MM.1S (cell line): ENCODE measurements around the gene DENND4B.

Source experiments
- DNase-seq: peaks from one replicate; pipeline ENCODE4 v3.0.0-alpha.2; 2015
- H2AFZ ChIP-seq: fragments of 300-600 bp; sonication (generic); 2 replicates; pipeline ENCODE4 v1.6.0; 2016; ENCODE audit warnings: antibody characterized with exemption, low read length
- H3F3A ChIP-seq: fragments of 300-600 bp; sonication (generic); 2 replicates; pipeline ENCODE4 v1.6.1; 2016; ENCODE audit warnings: mild to moderate bottlenecking, antibody characterized with exemption, low read length, moderate library complexity, mixed read lengths; ENCODE audit not compliant: insufficient read depth
- H3K27ac ChIP-seq: fragments of 300-600 bp; sonication (generic); 2 replicates; pipeline ENCODE4 v1.5.1; 2016; ENCODE audit warnings: mild to moderate bottlenecking, low read length
- H3K27me3 ChIP-seq: fragments of 300-600 bp; sonication (generic); replicated peaks from 2 replicates; pipeline ENCODE4 v1.6.0; 2016; ENCODE audit warnings: low read length; ENCODE audit not compliant: insufficient read depth
- H3K36me3 ChIP-seq: fragments of 300-600 bp; sonication (generic); replicated peaks from 2 replicates; pipeline ENCODE4 v1.6.1; 2016; ENCODE audit warnings: mild to moderate bottlenecking, low read length, mixed read lengths; ENCODE audit not compliant: insufficient read depth
- H3K4me1 ChIP-seq: fragments of 300-600 bp; sonication (generic); 2 replicates; pipeline ENCODE4 v1.6.1; 2016; ENCODE audit warnings: low read length, mixed read lengths
- H3K4me2 ChIP-seq: fragments of 300-600 bp; sonication (generic); 2 replicates; pipeline ENCODE4 v1.6.0; 2016; ENCODE audit warnings: low read depth, low read length
- H3K4me3 ChIP-seq: fragments of 300-600 bp; sonication (generic); 2 replicates; pipeline ENCODE4 v1.5.1; 2016; ENCODE audit warnings: low read length, mixed read lengths
- H3K79me2 ChIP-seq: fragments of 300-600 bp; sonication (generic); 2 replicates; pipeline ENCODE4 v1.6.1; 2016; ENCODE audit warnings: mixed run types, low read length, mixed read lengths
- H3K9ac ChIP-seq: fragments of 300-600 bp; sonication (generic); 2 replicates; pipeline ENCODE4 v1.6.1; 2016; ENCODE audit warnings: low read length, mixed read lengths
- H3K9me2 ChIP-seq: fragments of 300-600 bp; sonication (generic); replicated peaks from 2 replicates; pipeline ENCODE4 v1.6.1; 2016; ENCODE audit warnings: mild to moderate bottlenecking, low read length, mixed read lengths; ENCODE audit not compliant: insufficient read depth
- H3K9me3 ChIP-seq: fragments of 300-600 bp; sonication (generic); replicated peaks from 2 replicates; pipeline ENCODE4 v1.6.1; 2016; ENCODE audit warnings: mild to moderate bottlenecking, low read length, mixed read lengths; ENCODE audit not compliant: insufficient read depth
- H4K20me1 ChIP-seq: fragments of 300-600 bp; sonication (generic); 2 replicates; pipeline ENCODE4 v1.6.1; 2016; ENCODE audit warnings: mild to moderate bottlenecking, low read length, moderate library complexity, mixed read lengths; ENCODE audit not compliant: insufficient read depth
- EZH2 ChIP-seq: fragments of 300-600 bp; sonication (generic); optimal IDR thresholded peaks from 2 replicates; pipeline ENCODE3; 2017; ENCODE audit warnings: low read depth, mild to moderate bottlenecking, antibody characterized with exemption, low read length, mixed read lengths
- EZH2phosphoT487 ChIP-seq: fragments of 300-600 bp; sonication (generic); IDR thresholded peaks from 2 replicates; pipeline ENCODE4 v1.6.1; 2018; ENCODE audit warnings: antibody characterized with exemption, low read length
- TF ChIP-seq, protein P1 (sequence below): fragments of 300-600 bp; sonication (generic); IDR thresholded peaks from 2 replicates; pipeline ENCODE4 v1.5.1; 2016; ENCODE audit warnings: antibody characterized with exemption, low read length, mixed read lengths

DENND4B gene

DNA sequence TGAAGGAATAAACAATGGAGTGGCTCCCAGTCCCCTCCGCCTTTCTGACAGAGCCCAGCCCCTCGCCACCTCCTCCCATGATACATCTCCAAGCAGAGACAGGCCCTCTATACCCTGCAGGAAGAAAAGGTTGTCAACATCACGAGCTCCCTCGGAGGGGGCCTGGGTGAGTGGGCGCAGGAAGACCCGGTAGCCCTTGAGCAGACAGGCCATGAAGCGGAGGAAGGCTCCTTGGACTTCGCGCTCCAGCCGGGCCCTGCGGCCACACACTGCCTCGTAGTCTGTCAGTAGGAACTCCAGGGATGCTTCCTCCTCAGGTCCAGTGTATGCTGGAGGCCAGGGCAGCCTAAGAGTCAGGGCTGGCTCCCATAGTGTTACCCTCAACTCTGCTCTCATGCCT is 7.0 kb downstream of the DENND4B start:
- H3K4me2 ChIP-seq = no peak overlapping the region
- H3K36me3 ChIP-seq = no peaks in the 10 kb centered on the region; the same call in none of the 2 replicates

DNA sequence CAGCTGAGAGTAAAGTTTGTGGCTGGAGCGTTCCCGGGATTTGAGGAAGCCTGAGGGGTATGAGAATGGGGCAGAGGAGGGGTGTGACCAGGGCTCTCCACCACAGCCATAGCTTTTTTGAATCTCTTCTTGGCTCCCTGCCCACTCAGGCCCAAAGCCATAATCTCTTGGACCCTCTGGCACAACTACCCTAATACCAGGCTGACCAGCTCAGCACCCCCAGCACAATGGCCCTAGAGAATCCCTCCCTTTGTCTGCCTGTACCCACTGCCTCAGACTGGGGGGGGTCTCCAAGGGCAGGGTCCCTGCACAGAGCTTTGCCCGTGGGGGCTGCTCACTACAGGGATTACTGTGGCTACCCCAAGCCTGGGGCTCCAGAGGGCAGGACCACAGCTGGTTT is 7.5 kb downstream of the DENND4B start:
- Histone ChIP-seq H3K9ac (no peak overlapping the region), H3K4me2 (no peak overlapping the region), H3K27ac (no peak overlapping the region), H3K9me2 (no peaks in the 10 kb centered on the region), H3K4me3 (no peak overlapping the region), H2AFZ (no peak overlapping the region), H3K9me3 (no peaks in the 10 kb centered on the region), H4K20me1 (no peaks in the 10 kb centered on the region), H3K36me3 (no peaks in the 10 kb centered on the region; the same call in none of the 2 replicates), H3K27me3 (no peaks in the 10 kb centered on the region), H3K79me2 (peaks cover 9% of the 10 kb centered on the region), H3K4me1 (no peaks in the 10 kb centered on the region), H3F3A (no peaks in the 10 kb centered on the region)
- TF ChIP-seq, protein P1, sequence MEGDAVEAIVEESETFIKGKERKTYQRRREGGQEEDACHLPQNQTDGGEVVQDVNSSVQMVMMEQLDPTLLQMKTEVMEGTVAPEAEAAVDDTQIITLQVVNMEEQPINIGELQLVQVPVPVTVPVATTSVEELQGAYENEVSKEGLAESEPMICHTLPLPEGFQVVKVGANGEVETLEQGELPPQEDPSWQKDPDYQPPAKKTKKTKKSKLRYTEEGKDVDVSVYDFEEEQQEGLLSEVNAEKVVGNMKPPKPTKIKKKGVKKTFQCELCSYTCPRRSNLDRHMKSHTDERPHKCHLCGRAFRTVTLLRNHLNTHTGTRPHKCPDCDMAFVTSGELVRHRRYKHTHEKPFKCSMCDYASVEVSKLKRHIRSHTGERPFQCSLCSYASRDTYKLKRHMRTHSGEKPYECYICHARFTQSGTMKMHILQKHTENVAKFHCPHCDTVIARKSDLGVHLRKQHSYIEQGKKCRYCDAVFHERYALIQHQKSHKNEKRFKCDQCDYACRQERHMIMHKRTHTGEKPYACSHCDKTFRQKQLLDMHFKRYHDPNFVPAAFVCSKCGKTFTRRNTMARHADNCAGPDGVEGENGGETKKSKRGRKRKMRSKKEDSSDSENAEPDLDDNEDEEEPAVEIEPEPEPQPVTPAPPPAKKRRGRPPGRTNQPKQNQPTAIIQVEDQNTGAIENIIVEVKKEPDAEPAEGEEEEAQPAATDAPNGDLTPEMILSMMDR = no peak
- no peak for TF ChIP-seq EZH2
- no peak for TF ChIP-seq EZH2phosphoT487
- DNase-seq = no peak

More for the DNA sequence above, 7.0 kb downstream of the DENND4B start:
- Histone ChIP-seq H3K9me2 (no peaks in the 10 kb centered on the region), H3K79me2 (peaks cover 14% of the 10 kb centered on the region), H2AFZ (no peak overlapping the region), H3K9me3 (no peaks in the 10 kb centered on the region), H3F3A (no peaks in the 10 kb centered on the region), H3K9ac (no peak overlapping the region), H3K4me3 (no peak overlapping the region), H3K4me1 (no peaks in the 10 kb centered on the region), H3K27ac (no peak overlapping the region), H4K20me1 (no peaks in the 10 kb centered on the region), H3K27me3 (no peaks in the 10 kb centered on the region)
- TF ChIP-seq EZH2 = no peak
- no peak for TF ChIP-seq EZH2phosphoT487
- TF ChIP-seq, protein P1 = no peak
- DNase-seq = no peak

DNA sequence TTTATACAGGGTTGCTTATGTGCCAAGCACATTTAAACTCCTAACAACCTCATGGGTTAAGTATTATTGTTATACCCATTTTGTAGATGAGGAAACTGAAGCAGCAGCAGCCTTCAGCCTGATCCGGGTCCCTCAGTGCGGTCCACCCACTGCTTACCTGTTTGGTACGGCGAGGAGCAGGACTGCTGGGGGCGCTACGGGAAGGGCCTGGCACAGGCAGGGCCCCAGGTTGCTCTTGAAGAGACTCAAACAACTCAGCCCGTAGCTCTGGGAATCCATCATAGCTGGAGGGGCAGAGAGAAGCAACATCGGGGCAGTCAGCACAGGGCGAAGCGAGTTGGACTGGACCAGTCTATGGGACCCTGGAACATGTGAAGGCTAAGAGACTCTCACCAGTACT is 9.2 kb downstream of the DENND4B start:
- no peaks in the 10 kb centered on the region for H4K20me1 ChIP-seq
- no peaks in the 10 kb centered on the region; the same call in none of the 2 replicates for H3K36me3 ChIP-seq
- no peak overlapping the region for H3K4me3 ChIP-seq
- no peak for DNase-seq
- no peaks in the 10 kb centered on the region for H3K9me3 ChIP-seq
- no peaks in the 10 kb centered on the region for H3K4me1 ChIP-seq
- H3K9me2 ChIP-seq = no peaks in the 10 kb centered on the region
- no peak overlapping the region for H3K4me2 ChIP-seq
- no peak overlapping the region for H3K27ac ChIP-seq
- no peak overlapping the region for H3K9ac ChIP-seq
- H3K79me2 ChIP-seq = no peaks in the 10 kb centered on the region
- H2AFZ ChIP-seq = no peak overlapping the region
- H3F3A ChIP-seq = no peaks in the 10 kb centered on the region
- H3K27me3 ChIP-seq = no peaks in the 10 kb centered on the region
- TF ChIP-seq EZH2phosphoT487 = no peak
- TF ChIP-seq, protein P1 = no peak
- no peak for TF ChIP-seq EZH2
